ENCODE results near the gene MPZL1. TPM values are rescaled to one million over a fixed set of nuclear protein-coding genes. Genes with fewer than 3 reads are reported as not detected.

MPZL1 gene
- total RNA-seq, 2 donors from 2014 or later, result 112 to 144 TPM

- Histone ChIP-seq H3K36me3 (no peaks in the 10 kb centered on the region), H3K4me3 (no peak overlapping the region), H3K27me3 (no peaks in the 10 kb centered on the region), H3K27ac (peak overlapping the region; percentile 42), H3K9ac (ENCODE audit: low read depth in 2 of 2, low read length in 2 of 2) (no peak overlapping the region), H3K4me1 (no peaks in the 10 kb centered on the region), H3K9me3 (no peaks in the 10 kb centered on the region)
- no peak for TF ChIP-seq CTCF (IDR thresholded peaks at IDR 0.05)
- no peak for DNase-seq
- intact Hi-C loops (cut with DNase I), result no loop called here
Observed at GRCh38 chr1:167757433-167758309, 35.9 kb downstream of the MPZL1 start.

- no peaks in the 10 kb centered on the region for H3K36me3 ChIP-seq
- no peak for TF ChIP-seq CTCF (IDR thresholded peaks at IDR 0.05)
- H3K27ac ChIP-seq, result no peak overlapping the region
- H3K9me3 ChIP-seq, result no peaks in the 10 kb centered on the region
- H3K4me1 ChIP-seq, result no peaks in the 10 kb centered on the region
- H3K27me3 ChIP-seq, result no peaks in the 10 kb centered on the region
- DNase-seq, result no peak
- intact Hi-C loops (cut with DNase I), result no loop called here
- no peak overlapping the region for H3K9ac ChIP-seq (ENCODE audit: low read depth in 2 of 2, low read length in 2 of 2)
- no peak overlapping the region for H3K4me3 ChIP-seq
Observed at GRCh38 chr1:167761400-167761799, 39.6 kb downstream of the MPZL1 start.

- no peaks in the 10 kb centered on the region for H3K4me1 ChIP-seq
Observed at GRCh38 chr1:167762061-167762746, 40.4 kb downstream of the MPZL1 start.

GRCh38 chr1:167763525-167764220 lies 41.9 kb downstream of the MPZL1 start:
- Histone ChIP-seq H3K27me3 (no peaks in the 10 kb centered on the region), H3K4me3 (no peak overlapping the region), H3K9me3 (no peaks in the 10 kb centered on the region), H3K36me3 (no peaks in the 10 kb centered on the region), H3K4me1 (no peaks in the 10 kb centered on the region), H3K9ac (ENCODE audit: low read depth in 2 of 2, low read length in 2 of 2) (no peak overlapping the region), H3K27ac (no peak overlapping the region)
- TF ChIP-seq CTCF (IDR thresholded peaks at IDR 0.05), result no peak
- no peak for DNase-seq
- intact Hi-C loops (cut with DNase I), result no loop called here

More at GRCh38 chr1:167762061-167762746, 40.4 kb downstream of the MPZL1 start:
- no peak for DNase-seq
- no peak overlapping the region for H3K27ac ChIP-seq
- no peak overlapping the region for H3K4me3 ChIP-seq
- H3K9me3 ChIP-seq, result no peaks in the 10 kb centered on the region
- no peaks in the 10 kb centered on the region for H3K36me3 ChIP-seq
- no peaks in the 10 kb centered on the region for H3K27me3 ChIP-seq
- H3K9ac ChIP-seq (ENCODE audit: low read depth in 2 of 2, low read length in 2 of 2), result no peak overlapping the region
- intact Hi-C loops (cut with DNase I), result no loop called here
- no peak for TF ChIP-seq CTCF (IDR thresholded peaks at IDR 0.05)
